GM23338 (cell line): Measurements from ENCODE around the gene CXCL6. TPM values are rescaled to one million over a fixed set of nuclear protein-coding genes. Genes with fewer than 3 reads are reported as not detected.

Experiments used
- ATAC-seq: fragments of 200-7000 bp; cut with Tn5 transposase; 3 replicates; pipeline ENCODE4 v1.9.1; 2020
- DNase-seq: peaks from one replicate; pipeline ENCODE4 v3.0.0-alpha.2; 2015; ENCODE audit warnings: low spot score
- H2AFZ ChIP-seq: fragments of 200-600 bp; sonication (generic); 2 replicates; pipeline ENCODE4 v1.8.0; 2016; ENCODE audit warnings: antibody characterized with exemption, mild to moderate bottlenecking, moderate library complexity
- H3F3A ChIP-seq: fragments of 200-600 bp; sonication (generic); replicated peaks from 2 replicates; pipeline ENCODE4 v1.8.0; 2017; ENCODE audit warnings: antibody characterized with exemption, mixed run types, low read depth
- H3K27ac ChIP-seq: fragments of 200-600 bp; sonication (generic); 2 replicates; pipeline ENCODE4 v1.6.1; 2016; ENCODE audit warnings: low read depth
- H3K27me3 ChIP-seq: fragments of 200-600 bp; sonication (generic); 2 replicates; pipeline ENCODE4 v1.8.0; 2016; ENCODE audit warnings: mild to moderate bottlenecking, mixed run types, moderate library complexity; ENCODE audit not compliant: insufficient read depth
- H3K36me3 ChIP-seq: fragments of 200-600 bp; sonication (generic); 2 replicates; pipeline ENCODE4 v1.8.0; 2016; ENCODE audit warnings: mild to moderate bottlenecking; ENCODE audit not compliant: insufficient read depth
- H3K4me1 ChIP-seq: fragments of 200-600 bp; sonication (generic); 2 replicates; pipeline ENCODE4 v1.8.0; 2016; ENCODE audit warnings: mild to moderate bottlenecking, moderate library complexity; ENCODE audit not compliant: insufficient read depth
- H3K4me2 ChIP-seq: fragments of 200-600 bp; sonication (generic); 2 replicates; pipeline ENCODE4 v1.7.1; 2017; ENCODE audit warnings: mixed run types
- H3K4me3 ChIP-seq: fragments of 200-600 bp; sonication (generic); 2 replicates; pipeline ENCODE4 v1.6.1; 2016; ENCODE audit warnings: mixed run types
- H3K79me2 ChIP-seq: fragments of 200-600 bp; sonication (generic); replicated peaks from 2 replicates; pipeline ENCODE4 v1.8.0; 2017; ENCODE audit warnings: mild to moderate bottlenecking; ENCODE audit not compliant: insufficient read depth
- H3K9me2 ChIP-seq: fragments of 200-600 bp; sonication (generic); 2 replicates; pipeline ENCODE4 v1.8.0; 2017; ENCODE audit not compliant: insufficient read depth
- H4K20me1 ChIP-seq: fragments of 200-600 bp; sonication (generic); replicated peaks from 2 replicates; pipeline ENCODE4 v1.8.0; 2017; ENCODE audit warnings: mild to moderate bottlenecking; ENCODE audit not compliant: insufficient read depth
- H3K27ac Mint-ChIP-seq: 2 replicates; pipeline ENCODE4 v1.8.0; 2020; ENCODE audit warnings: inconsistent platforms, mild to moderate bottlenecking, moderate library complexity, mixed read lengths
- H3K27me3 Mint-ChIP-seq: 3 replicates; pipeline ENCODE4 v1.8.0; 2022; ENCODE audit warnings: low read depth, mild to moderate bottlenecking, moderate library complexity, mixed read lengths, inconsistent platforms; ENCODE audit not compliant: insufficient read depth, poor library complexity
- H3K36me3 Mint-ChIP-seq: 3 replicates; pipeline ENCODE4 v1.8.0; 2021; ENCODE audit warnings: low read depth, mild to moderate bottlenecking, inconsistent platforms, moderate library complexity, mixed read lengths
- H3K4me1 Mint-ChIP-seq: 3 replicates; pipeline ENCODE4 v1.8.0; 2020; ENCODE audit warnings: mild to moderate bottlenecking, inconsistent platforms, mixed read lengths
- H3K4me3 Mint-ChIP-seq: 3 replicates; pipeline ENCODE4 v1.8.0; 2021; ENCODE audit warnings: moderate library complexity, mild to moderate bottlenecking, inconsistent platforms, mixed read lengths
- H3K9me3 Mint-ChIP-seq: 3 replicates; pipeline ENCODE4 v1.8.0; 2020; ENCODE audit warnings: moderate library complexity, mild to moderate bottlenecking, inconsistent platforms, mixed read lengths
- CREB1 ChIP-seq: fragments of 250-450 bp; sonication (Bioruptor Pico); IDR thresholded peaks from 2 replicates; pipeline ENCODE4 v1.5.0; 2020; ENCODE audit warnings: low read depth, mild to moderate bottlenecking, moderate library complexity
- EZH2 ChIP-seq: fragments of 200-600 bp; sonication (generic); IDR thresholded peaks from one replicate; pipeline ENCODE4 v1.8.0; 2017; ENCODE audit warnings: antibody characterized with exemption, mild to moderate bottlenecking, low read depth; ENCODE audit not compliant: unreplicated experiment
- EZH2phosphoT487 ChIP-seq: fragments of 200-600 bp; sonication (generic); IDR thresholded peaks from one replicate; pipeline ENCODE4 v1.8.1; 2018; ENCODE audit warnings: antibody characterized with exemption; ENCODE audit not compliant: unreplicated experiment
- JUNB ChIP-seq: IDR thresholded peaks from one replicate; pipeline ENCODE4 v1.6.1; 2016; ENCODE audit warnings: antibody characterized with exemption; ENCODE audit not compliant: unreplicated experiment
- NANOG ChIP-seq: IDR thresholded peaks from 2 replicates; pipeline ENCODE4 v1.6.1; 2016; ENCODE audit warnings: antibody characterized with exemption, borderline replicate concordance
- POLR2AphosphoS5 ChIP-seq: IDR thresholded peaks from 2 replicates; pipeline ENCODE4 v1.6.1; 2016; ENCODE audit warnings: antibody characterized with exemption, low read depth
- STAT1 ChIP-seq: IDR thresholded peaks from one replicate; pipeline ENCODE4 v1.6.1; 2016; ENCODE audit warnings: antibody characterized with exemption; ENCODE audit not compliant: unreplicated experiment
- ZNF114 ChIP-seq: fragments of 250-450 bp; sonication (Bioruptor Pico); IDR thresholded peaks from 2 replicates; pipeline ENCODE4 v1.5.0; 2020; ENCODE audit warnings: mild to moderate bottlenecking, moderate library complexity
- ZNF331 ChIP-seq: fragments of 250-450 bp; sonication (Bioruptor Pico); IDR thresholded peaks from 2 replicates; pipeline ENCODE4 v1.5.0; 2020; ENCODE audit warnings: low read depth, mild to moderate bottlenecking, moderate library complexity
- ZNF462 ChIP-seq: fragments of 250-450 bp; sonication (Bioruptor Pico); IDR thresholded peaks from 2 replicates; pipeline ENCODE4 v1.5.0; 2020; ENCODE audit warnings: mild to moderate bottlenecking, moderate library complexity
- polyA plus RNA-seq: library from polyadenylated mRNA; unstranded; fragments of >200 nt; fragmentation: Nextera tagmentation; extraction: Ambion mirVana; gene quantifications from 2 replicates; pipeline ENCODE4 v1.2.1, GENCODE V29; 2016
- total RNA-seq: library from RNA; depleted of rRNA; stranded (reverse); fragments of >200 nt; shearing (Covaris generic); gene quantifications from 2 replicates; pipeline ENCODE4 v1.2.3, GENCODE V29; 2014
- TF ChIP-seq, protein P1 (sequence below): IDR thresholded peaks from one replicate; pipeline ENCODE4 v1.6.1; 2018; ENCODE audit warnings: antibody characterized with exemption; ENCODE audit not compliant: unreplicated experiment
- TF ChIP-seq, protein P2 (sequence below): IDR thresholded peaks from 2 replicates; pipeline ENCODE4 v1.6.1; 2016; ENCODE audit warnings: antibody characterized with exemption
- TF ChIP-seq, protein P3 (sequence below), 2 experiments: fragments of 200-600 bp in 1 of 2; sonication (generic) in 1 of 2; conservative IDR thresholded peaks; 2 replicates each; pipeline versions ENCODE4 v1.5.1 to v1.6.1; 2016 to 2017; ENCODE audit warnings: antibody characterized with exemption in 2 of 2, low read depth in 2 of 2, mild to moderate bottlenecking in 2 of 2, moderate library complexity in 1 of 2

Gene CXCL6
- total and polyA plus RNA-seq, 2 experiments from 2014 or later: 7.2 to 11.8 TPM

GRCh38 chr4:73801692-73802091 is 34.8 kb upstream of the CXCL6 start:
- Mint-ChIP-seq H3K27me3 (no peaks in the 10 kb centered on the region), H3K36me3 (no peaks in the 10 kb centered on the region), H3K9me3 (peaks cover 9% of the 10 kb centered on the region; the same call in 1 of the 3 replicates), H3K4me3 (no peak overlapping the region), H3K27ac (no peak overlapping the region), H3K4me1 (no peaks in the 10 kb centered on the region)
- H3K4me2 ChIP-seq: no peak overlapping the region
- DNase-seq: no peak
- no peak for ATAC-seq
- no peaks in the 10 kb centered on the region for H3F3A ChIP-seq
- no peaks in the 10 kb centered on the region for H3K9me2 ChIP-seq
- H2AFZ ChIP-seq: no peak overlapping the region
- no peaks in the 10 kb centered on the region for H3K27me3 ChIP-seq
- H3K4me3 ChIP-seq: no peak overlapping the region
- no peaks in the 10 kb centered on the region for H3K4me1 ChIP-seq
- H3K27ac ChIP-seq: no peak overlapping the region
- H3K36me3 ChIP-seq: no peaks in the 10 kb centered on the region
- H4K20me1 ChIP-seq: no peaks in the 10 kb centered on the region
- no peaks in the 10 kb centered on the region for H3K79me2 ChIP-seq
- TF ChIP-seq, protein P1, sequence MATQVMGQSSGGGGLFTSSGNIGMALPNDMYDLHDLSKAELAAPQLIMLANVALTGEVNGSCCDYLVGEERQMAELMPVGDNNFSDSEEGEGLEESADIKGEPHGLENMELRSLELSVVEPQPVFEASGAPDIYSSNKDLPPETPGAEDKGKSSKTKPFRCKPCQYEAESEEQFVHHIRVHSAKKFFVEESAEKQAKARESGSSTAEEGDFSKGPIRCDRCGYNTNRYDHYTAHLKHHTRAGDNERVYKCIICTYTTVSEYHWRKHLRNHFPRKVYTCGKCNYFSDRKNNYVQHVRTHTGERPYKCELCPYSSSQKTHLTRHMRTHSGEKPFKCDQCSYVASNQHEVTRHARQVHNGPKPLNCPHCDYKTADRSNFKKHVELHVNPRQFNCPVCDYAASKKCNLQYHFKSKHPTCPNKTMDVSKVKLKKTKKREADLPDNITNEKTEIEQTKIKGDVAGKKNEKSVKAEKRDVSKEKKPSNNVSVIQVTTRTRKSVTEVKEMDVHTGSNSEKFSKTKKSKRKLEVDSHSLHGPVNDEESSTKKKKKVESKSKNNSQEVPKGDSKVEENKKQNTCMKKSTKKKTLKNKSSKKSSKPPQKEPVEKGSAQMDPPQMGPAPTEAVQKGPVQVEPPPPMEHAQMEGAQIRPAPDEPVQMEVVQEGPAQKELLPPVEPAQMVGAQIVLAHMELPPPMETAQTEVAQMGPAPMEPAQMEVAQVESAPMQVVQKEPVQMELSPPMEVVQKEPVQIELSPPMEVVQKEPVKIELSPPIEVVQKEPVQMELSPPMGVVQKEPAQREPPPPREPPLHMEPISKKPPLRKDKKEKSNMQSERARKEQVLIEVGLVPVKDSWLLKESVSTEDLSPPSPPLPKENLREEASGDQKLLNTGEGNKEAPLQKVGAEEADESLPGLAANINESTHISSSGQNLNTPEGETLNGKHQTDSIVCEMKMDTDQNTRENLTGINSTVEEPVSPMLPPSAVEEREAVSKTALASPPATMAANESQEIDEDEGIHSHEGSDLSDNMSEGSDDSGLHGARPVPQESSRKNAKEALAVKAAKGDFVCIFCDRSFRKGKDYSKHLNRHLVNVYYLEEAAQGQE: no peak
- TF ChIP-seq EZH2phosphoT487: no peak
- no peak for TF ChIP-seq ZNF331 (CRISPR knock-in tag)
- no peak for TF ChIP-seq POLR2AphosphoS5
- no peak for TF ChIP-seq CREB1
- TF ChIP-seq, protein P2, sequence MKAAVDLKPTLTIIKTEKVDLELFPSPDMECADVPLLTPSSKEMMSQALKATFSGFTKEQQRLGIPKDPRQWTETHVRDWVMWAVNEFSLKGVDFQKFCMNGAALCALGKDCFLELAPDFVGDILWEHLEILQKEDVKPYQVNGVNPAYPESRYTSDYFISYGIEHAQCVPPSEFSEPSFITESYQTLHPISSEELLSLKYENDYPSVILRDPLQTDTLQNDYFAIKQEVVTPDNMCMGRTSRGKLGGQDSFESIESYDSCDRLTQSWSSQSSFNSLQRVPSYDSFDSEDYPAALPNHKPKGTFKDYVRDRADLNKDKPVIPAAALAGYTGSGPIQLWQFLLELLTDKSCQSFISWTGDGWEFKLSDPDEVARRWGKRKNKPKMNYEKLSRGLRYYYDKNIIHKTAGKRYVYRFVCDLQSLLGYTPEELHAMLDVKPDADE: no peak
- no peak for TF ChIP-seq JUNB
- no peak for TF ChIP-seq EZH2
- TF ChIP-seq, protein P3, sequence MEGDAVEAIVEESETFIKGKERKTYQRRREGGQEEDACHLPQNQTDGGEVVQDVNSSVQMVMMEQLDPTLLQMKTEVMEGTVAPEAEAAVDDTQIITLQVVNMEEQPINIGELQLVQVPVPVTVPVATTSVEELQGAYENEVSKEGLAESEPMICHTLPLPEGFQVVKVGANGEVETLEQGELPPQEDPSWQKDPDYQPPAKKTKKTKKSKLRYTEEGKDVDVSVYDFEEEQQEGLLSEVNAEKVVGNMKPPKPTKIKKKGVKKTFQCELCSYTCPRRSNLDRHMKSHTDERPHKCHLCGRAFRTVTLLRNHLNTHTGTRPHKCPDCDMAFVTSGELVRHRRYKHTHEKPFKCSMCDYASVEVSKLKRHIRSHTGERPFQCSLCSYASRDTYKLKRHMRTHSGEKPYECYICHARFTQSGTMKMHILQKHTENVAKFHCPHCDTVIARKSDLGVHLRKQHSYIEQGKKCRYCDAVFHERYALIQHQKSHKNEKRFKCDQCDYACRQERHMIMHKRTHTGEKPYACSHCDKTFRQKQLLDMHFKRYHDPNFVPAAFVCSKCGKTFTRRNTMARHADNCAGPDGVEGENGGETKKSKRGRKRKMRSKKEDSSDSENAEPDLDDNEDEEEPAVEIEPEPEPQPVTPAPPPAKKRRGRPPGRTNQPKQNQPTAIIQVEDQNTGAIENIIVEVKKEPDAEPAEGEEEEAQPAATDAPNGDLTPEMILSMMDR (conservative IDR thresholded peaks at IDR 0.05; ENCODE audit: low read depth in 2 of 2): no peak
- no peak for TF ChIP-seq ZNF114
- no peak for TF ChIP-seq STAT1
- TF ChIP-seq NANOG: no peak
- TF ChIP-seq ZNF462 (CRISPR knock-in tag): no peak
